Astrocyte (in vitro differentiated cells and primary cell): ENCODE measurements around the gene CST9L. TPM values are rescaled to one million over a fixed set of nuclear protein-coding genes. Genes with fewer than 3 reads are reported as not detected.

Experiments
- DNase-seq: peaks from one replicate; pipeline ENCODE4 v3.0.0-alpha.2; 2010; ENCODE audit warnings: low read depth
- FAIRE-seq: peaks from 2 replicates; lab custom pipeline; 2011; peaks lifted over from hg19 to GRCh38; lab: Jason Lieb, UNC
- H2AFZ ChIP-seq: 2 replicates; pipeline ENCODE4 v1.6.0; 2012; ENCODE audit warnings: low read depth, low read length, inconsistent platforms
- H3K27ac ChIP-seq: 2 replicates; pipeline ENCODE4 v1.5.1; 2011; ENCODE audit warnings: low read depth, low read length, inconsistent platforms
- H3K27me3 ChIP-seq: 2 replicates; pipeline ENCODE4 v1.6.0; 2011; ENCODE audit warnings: low read length, inconsistent platforms; ENCODE audit not compliant: insufficient read depth
- H3K36me3 ChIP-seq: 2 replicates; pipeline ENCODE4 v1.5.1; 2011; ENCODE audit warnings: low read length, inconsistent platforms; ENCODE audit not compliant: insufficient read depth
- H3K4me1 ChIP-seq: 2 replicates; pipeline ENCODE4 v1.5.1; 2011; ENCODE audit warnings: low read length, inconsistent platforms; ENCODE audit not compliant: insufficient read depth
- H3K4me2 ChIP-seq: 2 replicates; pipeline ENCODE4 v1.6.0; 2012; ENCODE audit warnings: low read length, inconsistent platforms
- H3K4me3 ChIP-seq: 2 replicates; pipeline ENCODE4 v1.5.1; 2011; ENCODE audit warnings: low read depth, mild to moderate bottlenecking, low read length, inconsistent platforms; ENCODE audit not compliant: insufficient read depth
- H3K79me2 ChIP-seq: 2 replicates; pipeline ENCODE4 v1.6.0; 2012; ENCODE audit warnings: mild to moderate bottlenecking, low read length, inconsistent platforms; ENCODE audit not compliant: insufficient read depth
- H3K9ac ChIP-seq: 2 replicates; pipeline ENCODE4 v1.6.0; 2012; ENCODE audit warnings: mild to moderate bottlenecking, low read length, inconsistent platforms
- H3K9me3 ChIP-seq: 2 replicates; pipeline ENCODE4 v1.5.1; 2012; ENCODE audit warnings: low read depth, mild to moderate bottlenecking, low read length, inconsistent platforms; ENCODE audit not compliant: insufficient read depth
- H4K20me1 ChIP-seq: 2 replicates; pipeline ENCODE4 v1.6.0; 2012; ENCODE audit warnings: low read length, inconsistent platforms; ENCODE audit not compliant: insufficient read depth
- H3K27ac Mint-ChIP-seq: one replicate; pipeline ENCODE4 v1.8.0; 2021; ENCODE audit warnings: mild to moderate bottlenecking, mixed read lengths; ENCODE audit not compliant: unreplicated experiment
- H3K27me3 Mint-ChIP-seq: one replicate; pipeline ENCODE4 v1.8.0; 2021; ENCODE audit warnings: low read depth, mixed read lengths; ENCODE audit not compliant: unreplicated experiment
- H3K36me3 Mint-ChIP-seq: one replicate; pipeline ENCODE4 v1.8.0; 2021; ENCODE audit warnings: low read depth, mixed read lengths; ENCODE audit not compliant: unreplicated experiment
- H3K4me1 Mint-ChIP-seq: one replicate; pipeline ENCODE4 v1.8.0; 2021; ENCODE audit warnings: low read depth, mixed read lengths; ENCODE audit not compliant: unreplicated experiment
- H3K4me3 Mint-ChIP-seq: one replicate; pipeline ENCODE4 v1.8.0; 2021; ENCODE audit warnings: mild to moderate bottlenecking, moderate library complexity, mixed read lengths; ENCODE audit not compliant: unreplicated experiment
- H3K9me3 Mint-ChIP-seq: one replicate; pipeline ENCODE4 v1.8.0; 2021; ENCODE audit warnings: mild to moderate bottlenecking, mixed read lengths; ENCODE audit not compliant: unreplicated experiment
- EZH2 ChIP-seq: IDR thresholded peaks from 2 replicates; pipeline ENCODE4 v1.6.1; 2012; ENCODE audit warnings: mild to moderate bottlenecking, low read length, inconsistent platforms; ENCODE audit not compliant: insufficient read depth
- total RNA-seq: library from RNA; stranded (reverse); gene quantifications from 2 replicates; pipeline ENCODE4 v1.2.1, GENCODE V29; 2021
- TF ChIP-seq, protein P1 (sequence below): IDR thresholded peaks from 2 replicates; pipeline ENCODE4 v1.5.1; 2011; ENCODE audit warnings: low read depth, mild to moderate bottlenecking, inconsistent platforms, low read length, moderate library complexity; ENCODE audit not compliant: insufficient read depth

Gene CST9L
- total RNA-seq, 1 donor from 2014 or later = not detected

- DNase-seq (no peak), FAIRE-seq (no peak)
- Histone ChIP-seq H3K9ac (no peak overlapping the region), H2AFZ (no peak overlapping the region), H3K27ac (no peak overlapping the region), H4K20me1 (no peaks in the 10 kb centered on the region), H3K9me3 (no peaks in the 10 kb centered on the region), H3K27me3 (no peaks in the 10 kb centered on the region), H3K4me1 (no peaks in the 10 kb centered on the region), H3K4me3 (no peak overlapping the region), H3K4me2 (no peak overlapping the region), H3K79me2 (no peaks in the 10 kb centered on the region), H3K36me3 (no peaks in the 10 kb centered on the region)
- no peaks in the 10 kb centered on the region for H3K4me1 Mint-ChIP-seq
- H3K36me3 Mint-ChIP-seq = peaks cover 1% of the 10 kb centered on the region
- no peak for TF ChIP-seq EZH2
- TF ChIP-seq, protein P1, sequence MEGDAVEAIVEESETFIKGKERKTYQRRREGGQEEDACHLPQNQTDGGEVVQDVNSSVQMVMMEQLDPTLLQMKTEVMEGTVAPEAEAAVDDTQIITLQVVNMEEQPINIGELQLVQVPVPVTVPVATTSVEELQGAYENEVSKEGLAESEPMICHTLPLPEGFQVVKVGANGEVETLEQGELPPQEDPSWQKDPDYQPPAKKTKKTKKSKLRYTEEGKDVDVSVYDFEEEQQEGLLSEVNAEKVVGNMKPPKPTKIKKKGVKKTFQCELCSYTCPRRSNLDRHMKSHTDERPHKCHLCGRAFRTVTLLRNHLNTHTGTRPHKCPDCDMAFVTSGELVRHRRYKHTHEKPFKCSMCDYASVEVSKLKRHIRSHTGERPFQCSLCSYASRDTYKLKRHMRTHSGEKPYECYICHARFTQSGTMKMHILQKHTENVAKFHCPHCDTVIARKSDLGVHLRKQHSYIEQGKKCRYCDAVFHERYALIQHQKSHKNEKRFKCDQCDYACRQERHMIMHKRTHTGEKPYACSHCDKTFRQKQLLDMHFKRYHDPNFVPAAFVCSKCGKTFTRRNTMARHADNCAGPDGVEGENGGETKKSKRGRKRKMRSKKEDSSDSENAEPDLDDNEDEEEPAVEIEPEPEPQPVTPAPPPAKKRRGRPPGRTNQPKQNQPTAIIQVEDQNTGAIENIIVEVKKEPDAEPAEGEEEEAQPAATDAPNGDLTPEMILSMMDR = no peak
- H3K27ac Mint-ChIP-seq = no peak overlapping the region
- H3K9me3 Mint-ChIP-seq = peaks cover 7% of the 10 kb centered on the region
- no peaks in the 10 kb centered on the region for H3K27me3 Mint-ChIP-seq
- no peak overlapping the region for H3K4me3 Mint-ChIP-seq
Observed at GRCh38 chr20:23530937-23531567, 37.2 kb downstream of the CST9L start.

DNA sequence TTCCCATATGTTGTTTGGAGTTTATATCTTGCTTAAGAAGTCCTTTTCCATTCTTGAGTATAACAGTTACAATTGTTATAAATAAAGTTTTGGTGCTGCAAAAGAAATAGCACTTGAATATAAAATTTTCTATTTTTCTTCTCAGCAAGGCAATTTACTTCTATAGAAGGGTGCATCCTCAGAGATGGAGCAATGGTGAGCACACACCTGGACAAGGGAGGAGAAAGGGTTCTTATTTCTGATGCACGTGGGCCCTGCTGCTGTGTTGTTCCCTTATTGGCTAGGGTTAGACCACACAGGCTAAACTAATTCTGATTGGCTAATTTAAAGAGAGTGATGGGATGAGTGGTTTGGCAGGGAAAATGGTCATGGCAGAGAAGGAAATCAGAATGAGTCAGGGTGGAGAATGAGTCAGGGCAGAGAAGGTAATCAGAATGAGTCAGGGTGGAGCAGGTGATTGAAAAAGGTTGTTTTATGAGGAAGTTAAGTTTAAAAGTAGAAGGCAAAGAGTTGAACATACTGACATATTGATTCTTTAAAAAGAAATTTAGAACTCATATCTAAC is 39.3 kb downstream of the CST9L start:
- Histone ChIP-seq H3K4me3 (no peak overlapping the region), H3K9me3 (no peaks in the 10 kb centered on the region), H3K4me2 (no peak overlapping the region), H3K4me1 (no peaks in the 10 kb centered on the region), H3K79me2 (no peaks in the 10 kb centered on the region), H3K27ac (no peak overlapping the region), H2AFZ (no peak overlapping the region), H3K27me3 (no peaks in the 10 kb centered on the region), H3K36me3 (no peaks in the 10 kb centered on the region), H4K20me1 (no peaks in the 10 kb centered on the region), H3K9ac (no peak overlapping the region)
- Mint-ChIP-seq H3K27ac (no peak overlapping the region), H3K27me3 (no peaks in the 10 kb centered on the region), H3K9me3 (peaks cover 7% of the 10 kb centered on the region), H3K36me3 (peaks cover 1% of the 10 kb centered on the region), H3K4me1 (no peaks in the 10 kb centered on the region), H3K4me3 (no peak overlapping the region)
- FAIRE-seq = no peak
- DNase-seq = no peak
- TF ChIP-seq, protein P1 = no peak
- no peak for TF ChIP-seq EZH2

DNA sequence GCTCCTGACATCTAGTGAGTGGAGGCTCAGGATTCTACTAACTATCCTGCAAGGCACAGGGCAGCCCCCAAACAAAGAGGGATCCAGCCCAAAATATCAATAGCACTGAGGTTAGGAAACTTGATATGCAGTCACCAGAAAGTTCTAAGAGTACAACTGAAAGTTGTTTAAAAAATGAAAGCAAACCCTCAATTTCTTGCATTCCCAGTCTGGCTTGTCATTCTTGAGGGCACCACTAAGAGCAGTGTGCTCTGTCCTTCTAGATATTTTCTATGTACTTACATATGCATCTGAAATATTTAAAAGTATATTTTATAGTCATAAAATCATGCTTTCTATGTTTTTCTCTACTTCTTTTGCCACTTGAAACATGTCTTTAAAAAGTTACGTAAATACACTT is 41.4 kb downstream of the CST9L start:
- H3K4me3 ChIP-seq = no peak overlapping the region
- H3K4me3 Mint-ChIP-seq = no peak overlapping the region
- H3K36me3 ChIP-seq = no peaks in the 10 kb centered on the region
- no peaks in the 10 kb centered on the region for H3K27me3 Mint-ChIP-seq
- no peak for TF ChIP-seq EZH2
- TF ChIP-seq, protein P1 = no peak
- H3K27ac ChIP-seq = no peak overlapping the region
- FAIRE-seq (no peak), DNase-seq (no peak)
- no peaks in the 10 kb centered on the region for H3K4me1 Mint-ChIP-seq
- H3K36me3 Mint-ChIP-seq = peaks cover 3% of the 10 kb centered on the region
- H3K4me1 ChIP-seq = no peaks in the 10 kb centered on the region
- no peaks in the 10 kb centered on the region for H3K27me3 ChIP-seq
- no peaks in the 10 kb centered on the region for H3K79me2 ChIP-seq
- peaks cover 8% of the 10 kb centered on the region for H3K9me3 Mint-ChIP-seq
- no peaks in the 10 kb centered on the region for H3K9me3 ChIP-seq
- no peak overlapping the region for H3K27ac Mint-ChIP-seq
- H3K9ac ChIP-seq = no peak overlapping the region
- no peak overlapping the region for H3K4me2 ChIP-seq
- no peak overlapping the region for H2AFZ ChIP-seq
- no peaks in the 10 kb centered on the region for H4K20me1 ChIP-seq
